Measurements from ENCODE around the gene IRS1.

DNA sequence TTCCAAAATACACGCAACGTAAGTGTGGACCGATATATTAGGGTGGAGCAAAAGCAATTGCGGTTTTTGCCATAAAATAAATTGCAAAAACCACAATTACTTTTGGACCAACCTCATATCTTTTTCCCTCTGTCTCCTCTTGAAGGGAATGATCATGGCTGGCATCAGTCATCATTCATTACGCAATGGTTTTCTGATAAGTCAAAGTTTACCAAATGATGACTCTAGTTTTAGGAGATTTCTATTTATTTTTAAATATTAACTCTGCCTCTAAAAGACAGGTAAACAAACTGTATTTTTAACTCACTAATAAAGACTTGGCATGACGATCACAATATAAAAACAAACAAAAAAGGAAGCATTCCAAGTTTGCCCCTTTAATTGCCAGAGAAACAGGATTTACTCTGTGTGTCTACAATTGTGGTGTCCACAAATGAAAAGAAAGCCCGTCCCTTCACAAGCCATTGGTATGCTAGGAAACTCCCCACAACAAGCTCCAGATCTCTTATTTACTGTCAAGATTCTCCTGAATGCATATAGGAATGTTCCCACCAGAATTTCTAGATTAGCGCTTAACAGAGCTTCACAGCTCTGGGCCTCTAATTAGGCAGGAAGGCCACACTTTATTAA is 61.3 kb downstream of the IRS1 start:
- TF ChIP-seq EP300 (IDR thresholded peaks at IDR 0.05; ENCODE audit: borderline replicate concordance in 1 of 2, low read depth in 1 of 2, low read length in 1 of 2) (no peak), SMC3 (IDR thresholded peaks at IDR 0.05; ENCODE audit: low read depth, low read length) (no peak), MEF2A (IDR thresholded peaks at IDR 0.05; ENCODE audit: borderline replicate concordance, low read depth) (no peak), ZBTB33 (IDR thresholded peaks at IDR 0.05; ENCODE audit: borderline replicate concordance, low read depth) (no peak), TEAD4 (IDR thresholded peaks at IDR 0.05; ENCODE audit: borderline replicate concordance, insufficient read depth) (no peak), MXI1 (IDR thresholded peaks at IDR 0.05; ENCODE audit: low read depth, low read length) (no peak), REST (IDR thresholded peaks at IDR 0.05; ENCODE audit: low read depth, low read length) (no peak), TCF12 (IDR thresholded peaks at IDR 0.05) (no peak)
- TF ChIP-seq, protein P1, sequence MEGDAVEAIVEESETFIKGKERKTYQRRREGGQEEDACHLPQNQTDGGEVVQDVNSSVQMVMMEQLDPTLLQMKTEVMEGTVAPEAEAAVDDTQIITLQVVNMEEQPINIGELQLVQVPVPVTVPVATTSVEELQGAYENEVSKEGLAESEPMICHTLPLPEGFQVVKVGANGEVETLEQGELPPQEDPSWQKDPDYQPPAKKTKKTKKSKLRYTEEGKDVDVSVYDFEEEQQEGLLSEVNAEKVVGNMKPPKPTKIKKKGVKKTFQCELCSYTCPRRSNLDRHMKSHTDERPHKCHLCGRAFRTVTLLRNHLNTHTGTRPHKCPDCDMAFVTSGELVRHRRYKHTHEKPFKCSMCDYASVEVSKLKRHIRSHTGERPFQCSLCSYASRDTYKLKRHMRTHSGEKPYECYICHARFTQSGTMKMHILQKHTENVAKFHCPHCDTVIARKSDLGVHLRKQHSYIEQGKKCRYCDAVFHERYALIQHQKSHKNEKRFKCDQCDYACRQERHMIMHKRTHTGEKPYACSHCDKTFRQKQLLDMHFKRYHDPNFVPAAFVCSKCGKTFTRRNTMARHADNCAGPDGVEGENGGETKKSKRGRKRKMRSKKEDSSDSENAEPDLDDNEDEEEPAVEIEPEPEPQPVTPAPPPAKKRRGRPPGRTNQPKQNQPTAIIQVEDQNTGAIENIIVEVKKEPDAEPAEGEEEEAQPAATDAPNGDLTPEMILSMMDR (IDR thresholded peaks at IDR 0.05) = no peak
- TF ChIP-seq, protein P2, sequence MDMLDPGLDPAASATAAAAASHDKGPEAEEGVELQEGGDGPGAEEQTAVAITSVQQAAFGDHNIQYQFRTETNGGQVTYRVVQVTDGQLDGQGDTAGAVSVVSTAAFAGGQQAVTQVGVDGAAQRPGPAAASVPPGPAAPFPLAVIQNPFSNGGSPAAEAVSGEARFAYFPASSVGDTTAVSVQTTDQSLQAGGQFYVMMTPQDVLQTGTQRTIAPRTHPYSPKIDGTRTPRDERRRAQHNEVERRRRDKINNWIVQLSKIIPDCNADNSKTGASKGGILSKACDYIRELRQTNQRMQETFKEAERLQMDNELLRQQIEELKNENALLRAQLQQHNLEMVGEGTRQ (IDR thresholded peaks at IDR 0.05; ENCODE audit: borderline replicate concordance, low read depth, low read length) = no peak
